ENCODE measurements around the gene GUCY2D.

Gene GUCY2D

GRCh38 chr17:8041979-8042378, 39.6 kb downstream of the GUCY2D start:
- peak; percentile 24 for DNase-seq (ENCODE audit: low read depth)
- H3K4me3 ChIP-seq (ENCODE audit: control insufficient read depth, low read depth, low read length), result no peak overlapping the region
- no peak for TF ChIP-seq CTCF (conservative IDR thresholded peaks at IDR 0.05; ENCODE audit: control insufficient read depth, insufficient read depth, low read depth, low read length)

GRCh38 chr17:8044819-8045810, 42.7 kb downstream of the GUCY2D start:
- TF ChIP-seq CTCF (conservative IDR thresholded peaks at IDR 0.05; ENCODE audit: control insufficient read depth, insufficient read depth, low read depth, low read length), result no peak
- no peak for DNase-seq (ENCODE audit: low read depth)

GRCh38 chr17:8046306-8046928, 44.0 kb downstream of the GUCY2D start:
- DNase-seq (ENCODE audit: low read depth), result no peak
- no peak overlapping the region for H3K4me3 ChIP-seq (ENCODE audit: control insufficient read depth, low read depth, low read length)
- no peak for TF ChIP-seq CTCF (conservative IDR thresholded peaks at IDR 0.05; ENCODE audit: control insufficient read depth, insufficient read depth, low read depth, low read length)

More at GRCh38 chr17:8044819-8045810, 42.7 kb downstream of the GUCY2D start:
- no peak overlapping the region for H3K4me3 ChIP-seq (ENCODE audit: control insufficient read depth, low read depth, low read length)

- no peak for TF ChIP-seq CTCF (conservative IDR thresholded peaks at IDR 0.05; ENCODE audit: control insufficient read depth, insufficient read depth, low read depth, low read length)
- no peak overlapping the region for H3K4me3 ChIP-seq (ENCODE audit: control insufficient read depth, low read depth, low read length)
- no peak for DNase-seq (ENCODE audit: low read depth)
Observed at GRCh38 chr17:8046929-8047768, 44.7 kb downstream of the GUCY2D start.

GRCh38 chr17:8047769-8048110, 45.3 kb downstream of the GUCY2D start:
- H3K4me3 ChIP-seq (ENCODE audit: control insufficient read depth, low read depth, low read length), result no peak overlapping the region
- no peak for DNase-seq (ENCODE audit: low read depth)
- TF ChIP-seq CTCF (conservative IDR thresholded peaks at IDR 0.05; ENCODE audit: control insufficient read depth, insufficient read depth, low read depth, low read length), result no peak

- no peak overlapping the region for H3K4me3 ChIP-seq (ENCODE audit: control insufficient read depth, low read depth, low read length)
- no peak for TF ChIP-seq CTCF (conservative IDR thresholded peaks at IDR 0.05; ENCODE audit: control insufficient read depth, insufficient read depth, low read depth, low read length)
- DNase-seq (ENCODE audit: low read depth), result no peak
Observed at GRCh38 chr17:8048236-8048635, 45.8 kb downstream of the GUCY2D start.
